HCT116 (cell line): Measurements from ENCODE around the gene LACC1. TPM values are rescaled to one million over a fixed set of nuclear protein-coding genes. Genes with fewer than 3 reads are reported as not detected.

Experiments used
- ATAC-seq: fragments of 200-7000 bp; cut with Tn5 transposase; 2 replicates; pipeline ENCODE4 v1.9.1; 2020; ENCODE audit warnings: mild to moderate bottlenecking, moderate library complexity
- BruUV-seq: library from RNA; stranded (reverse); fragments of 400-500 nt; replicated peaks from 2 replicates; lab custom pipeline; 2021; lab: Mats Ljungman, UMichigan
- CTCF ChIA-PET: fragments of 300-600 bp; sonication (Branson Sonifier 250); formaldehyde crosslinking; loops from one replicate; lab custom pipeline; 2021; ENCODE audit warnings: antibody characterized with exemption; lab: Charles Lee
- POLR2A ChIA-PET: fragments of 300-600, 350-600 bp; sonication (Branson Sonifier 250); formaldehyde crosslinking; loops from one replicate; lab custom pipeline; 2021; ENCODE audit warnings: antibody characterized with exemption; lab: Charles Lee
- RAD21 ChIA-PET, 2 experiments: fragments of 300-600 bp; sonication (Branson Sonifier 250); formaldehyde crosslinking; loops; one replicate each; lab custom pipeline; 2023; ENCODE audit warnings: low total read pairs in 2 of 2; ENCODE audit not compliant: uncharacterized antibody in 2 of 2, unreplicated experiment in 2 of 2, low non-redundant PET in 1 of 2; lab: Charles Lee
- DNase-seq: peaks from one replicate; pipeline ENCODE4 v3.0.0-alpha.2; 2010; ENCODE audit warnings: low read depth, low spot score
- H2AFZ ChIP-seq: fragments of 200-600 bp; shearing (Covaris generic), sonication (generic); 2 replicates; pipeline ENCODE4 v1.6.1; 2017; ENCODE audit warnings: low read depth, mixed run types, mixed read lengths, antibody characterized with exemption, low read length; ENCODE audit not compliant: poor library complexity, severe bottlenecking
- H3K27ac ChIP-seq: 2 replicates; pipeline ENCODE4 v1.5.1; 2012; ENCODE audit warnings: low read depth, low read length
- H3K27me3 ChIP-seq: fragments of 200-600 bp; sonication (generic); 2 replicates; pipeline ENCODE4 v1.6.1; 2016; ENCODE audit warnings: mixed run types, low read length, mixed read lengths; ENCODE audit not compliant: insufficient read depth
- H3K36me3 ChIP-seq, 2 experiments: fragments of 200-500 bp in 1 of 2; fragments of 200-600 bp in 1 of 2; sonication (Bioruptor generic) in 1 of 2; sonication (generic) in 1 of 2; 2 replicates each; pipeline versions ENCODE4 v1.5.1 to v1.6.1; 2014 to 2016; ENCODE audit warnings: low read length in 2 of 2, inconsistent platforms in 1 of 2, mixed read lengths in 1 of 2, mixed run types in 1 of 2; ENCODE audit not compliant: insufficient read depth in 2 of 2, control insufficient read depth in 1 of 2
- H3K4me1 ChIP-seq, 2 experiments: fragments of 200-600 bp in 1 of 2; sonication (generic) in 1 of 2; 2 replicates each; pipeline versions ENCODE4 v1.5.1 to v1.6.1; 2012 to 2017; ENCODE audit warnings: low read length in 2 of 2, inconsistent platforms in 1 of 2, mild to moderate bottlenecking in 1 of 2, mixed read lengths in 1 of 2, mixed run types in 1 of 2, moderate library complexity in 1 of 2; ENCODE audit not compliant: insufficient read depth in 2 of 2, control insufficient read depth in 1 of 2
- H3K4me2 ChIP-seq: fragments of 200-600 bp; sonication (generic); 2 replicates; pipeline ENCODE4 v1.6.1; 2017; ENCODE audit warnings: mixed run types, low read length, mixed read lengths
- H3K4me3 ChIP-seq, 2 experiments: fragments of 200-600 bp in 1 of 2; sonication (generic) in 1 of 2; replicated peaks in 1 of 2; 2 replicates each; pipeline ENCODE4 v1.5.1; 2011 to 2016; ENCODE audit warnings: low read length in 2 of 2, control low read depth in 1 of 2, low read depth in 1 of 2, mild to moderate bottlenecking in 1 of 2, mixed read lengths in 1 of 2, mixed run types in 1 of 2
- H3K79me2 ChIP-seq: fragments of 200-600 bp; sonication (generic); 2 replicates; pipeline ENCODE4 v1.6.1; 2017; ENCODE audit warnings: mild to moderate bottlenecking, mixed run types, low read length, moderate library complexity, mixed read lengths; ENCODE audit not compliant: insufficient read depth
- H3K9ac ChIP-seq: fragments of 200-600 bp; sonication (generic); 2 replicates; pipeline ENCODE4 v1.6.1; 2016; ENCODE audit warnings: low read length, mixed read lengths
- H3K9me2 ChIP-seq: fragments of 200-600 bp; sonication (generic), shearing (Covaris generic); 2 replicates; pipeline ENCODE4 v1.6.1; 2017; ENCODE audit warnings: mixed run types, mild to moderate bottlenecking, moderate library complexity; ENCODE audit not compliant: insufficient read depth
- H3K9me3 ChIP-seq, 2 experiments: fragments of 200-500 bp in 1 of 2; fragments of 200-600 bp in 1 of 2; sonication (Bioruptor generic) in 1 of 2; sonication (generic) in 1 of 2; 2 replicates each; pipeline ENCODE4 v1.6.1; 2014 to 2017; ENCODE audit warnings: low read length in 2 of 2, mixed read lengths in 2 of 2, inconsistent platforms in 1 of 2, low read depth in 1 of 2, mild to moderate bottlenecking in 1 of 2, mixed run types in 1 of 2, moderate library complexity in 1 of 2; ENCODE audit not compliant: control insufficient read depth in 1 of 2, insufficient read depth in 1 of 2
- H4K20me1 ChIP-seq: fragments of 200-600 bp; sonication (generic), shearing (Covaris generic); 2 replicates; pipeline ENCODE4 v1.6.1; 2017; ENCODE audit warnings: mixed run types, mild to moderate bottlenecking, moderate library complexity; ENCODE audit not compliant: insufficient read depth
- ELF1 ChIP-seq: IDR thresholded peaks from 2 replicates; pipeline ENCODE4 v1.6.1; 2012; ENCODE audit warnings: low read depth, borderline replicate concordance
- SIN3A ChIP-seq: IDR thresholded peaks from 2 replicates; pipeline ENCODE4 v1.6.1; 2012; ENCODE audit warnings: low read depth
- YY1 ChIP-seq: IDR thresholded peaks from 2 replicates; pipeline ENCODE4 v1.6.1; 2011; ENCODE audit warnings: low read length, low read depth, moderate library complexity, mild to moderate bottlenecking; ENCODE audit not compliant: insufficient replicate concordance; ENCODE audit errors: extremely low read depth
- ZFX ChIP-seq: fragments of 450-650 bp; IDR thresholded peaks from 2 replicates; pipeline ENCODE4 v1.6.1; 2017
- ZNF274 ChIP-seq: fragments of 200-500 bp; sonication (Bioruptor generic); IDR thresholded peaks from 2 replicates; pipeline ENCODE4 v1.6.1; 2014; ENCODE audit warnings: mild to moderate bottlenecking, low read depth, low read length, inconsistent platforms
- intact Hi-C: fragments of 100-400 bp; cut with micrococcal nuclease; formaldehyde crosslinking; loops from 2 replicates; pipeline ENCODE4 v1.10.0; 2022
- total RNA-seq: library from RNA; stranded (reverse); gene quantifications from one replicate; pipeline ENCODE4 v1.2.1, GENCODE V29; 2021; ENCODE audit not compliant: unreplicated experiment

The LACC1 gene
- total RNA-seq, 1 experiment from 2014 or later = 2.6 TPM

DNA sequence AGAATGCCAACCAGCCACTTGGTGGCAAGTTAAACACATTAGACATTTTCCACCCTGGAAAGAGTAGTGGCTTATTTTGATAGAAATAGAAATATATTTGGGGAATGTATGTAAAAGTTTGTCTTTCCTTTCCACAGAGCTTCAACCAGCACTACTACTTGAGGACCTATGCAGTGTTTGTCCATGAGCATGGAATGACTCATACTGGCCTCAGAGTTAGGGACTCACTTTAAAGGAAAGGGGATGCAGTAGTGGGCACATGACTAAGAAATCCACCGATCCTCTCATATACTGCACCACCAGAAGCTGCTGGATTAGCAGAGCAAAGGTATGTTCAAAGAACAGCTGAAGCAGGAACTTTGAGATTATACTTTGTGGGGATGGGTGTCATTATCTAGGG lies 62.6 kb downstream of the LACC1 start:
- no peaks in the 10 kb centered on the region for H3K9me3 ChIP-seq
- no peaks in the 10 kb centered on the region for H3K27me3 ChIP-seq
- DNase-seq (no peak), ATAC-seq (no peak)
- ChIA-PET POLR2A (no interaction called here), RAD21 (no interaction called here), CTCF (no interaction called here)
- H3K9ac ChIP-seq = no peak overlapping the region
- no peak overlapping the region for H3K4me2 ChIP-seq
- no peaks in the 10 kb centered on the region for H3K4me1 ChIP-seq
- no peaks in the 10 kb centered on the region for H3K79me2 ChIP-seq
- H3K36me3 ChIP-seq = no peaks in the 10 kb centered on the region
- intact Hi-C loops = no loop called here
- no peak overlapping the region for H3K27ac ChIP-seq
- no peaks in the 10 kb centered on the region for H4K20me1 ChIP-seq
- H3K4me3 ChIP-seq = no peak overlapping the region
- H2AFZ ChIP-seq = no peak overlapping the region
- TF ChIP-seq ZNF274 (no peak), ELF1 (no peak), YY1 (no peak), SIN3A (no peak), ZFX (no peak)
- no peaks in the 10 kb centered on the region for H3K9me2 ChIP-seq
- BruUV-seq = no TSS peak

Other genes starting within 250 kb of the LACC1 start
- gene ENOX1, start 92.9 kb upstream of the LACC1 start, total RNA-seq = 4.5 TPM
- 5.8 TPM for gene CCDC122, start 164 bp upstream of the LACC1 start, total RNA-seq